ENCODE measurements around the gene KRTAP9-7.
"Not testable (repeated sequence)": the region's sequence is repeated elsewhere in the genome, so short reads cannot be mapped to it uniquely, and the experiment has no call there.

Gene KRTAP9-7

GRCh38 chr17:41275648-41276190, at the start of gene KRTAP9-7:
Gene KRTAP9-7, plus strand, starts transcription at chr17:41275698. Its CDS starts 0 bp downstream, at chr17:41275698.
- H3K27me3 ChIP-seq (ENCODE audit: control insufficient read depth in 1 of 2, insufficient read depth in 2 of 2, low read length in 2 of 2); H3K9me3 ChIP-seq (ENCODE audit: control insufficient read depth in 2 of 2, low read length in 2 of 2); H3K9ac ChIP-seq (ENCODE audit: low read length in 2 of 2); H3K4me3 ChIP-seq (ENCODE audit: low read length in 2 of 2); H3K27ac ChIP-seq (ENCODE audit: low read length); H3K4me1 ChIP-seq (ENCODE audit: control insufficient read depth, insufficient read depth, low read length); H3K36me3 ChIP-seq (ENCODE audit: control insufficient read depth in 2 of 2, insufficient read depth in 2 of 2, low read length in 2 of 2): not testable (repeated sequence)

- Histone ChIP-seq H3K9ac (ENCODE audit: low read length in 2 of 2) (no peak overlapping the region), H3K36me3 (ENCODE audit: control insufficient read depth in 2 of 2, insufficient read depth in 2 of 2, low read length in 2 of 2) (no peaks in the 10 kb centered on the region), H3K27me3 (ENCODE audit: control insufficient read depth in 1 of 2, insufficient read depth in 2 of 2, low read length in 2 of 2) (peaks cover 0 to 5% of the 10 kb centered on the region in 2 donors), H3K9me3 (ENCODE audit: control insufficient read depth in 2 of 2, low read length in 2 of 2) (no peaks in the 10 kb centered on the region), H3K27ac (ENCODE audit: low read length) (no peak overlapping the region), H3K4me1 (ENCODE audit: control insufficient read depth, insufficient read depth, low read length) (no peaks in the 10 kb centered on the region), H3K4me3 (ENCODE audit: low read length in 2 of 2) (no peak overlapping the region)
Measured at GRCh38 chr17:41226051-41226450, 49.4 kb upstream of the KRTAP9-7 start.

- H3K4me1 ChIP-seq (ENCODE audit: control insufficient read depth, insufficient read depth, low read length); H3K36me3 ChIP-seq (ENCODE audit: control insufficient read depth in 2 of 2, insufficient read depth in 2 of 2, low read length in 2 of 2); H3K27ac ChIP-seq (ENCODE audit: low read length); H3K9ac ChIP-seq (ENCODE audit: low read length in 2 of 2); H3K4me3 ChIP-seq (ENCODE audit: low read length in 2 of 2); H3K27me3 ChIP-seq (ENCODE audit: control insufficient read depth in 1 of 2, insufficient read depth in 2 of 2, low read length in 2 of 2); H3K9me3 ChIP-seq (ENCODE audit: control insufficient read depth in 2 of 2, low read length in 2 of 2): not testable (repeated sequence)
Measured at GRCh38 chr17:41226598-41227095, 48.9 kb upstream of the KRTAP9-7 start, which contains the start of gene KRTAP9-2. Gene KRTAP9-2, plus strand, starts transcription at chr17:41226648. Its CDS starts 7 bp downstream, at chr17:41226655.

GRCh38 chr17:41230094-41230493, 45.4 kb upstream of the KRTAP9-7 start:
- no peaks in the 10 kb centered on the region for H3K9me3 ChIP-seq (ENCODE audit: control insufficient read depth in 2 of 2, low read length in 2 of 2)
- no peaks in the 10 kb centered on the region for H3K4me1 ChIP-seq (ENCODE audit: control insufficient read depth, insufficient read depth, low read length)
- no peak overlapping the region for H3K4me3 ChIP-seq (ENCODE audit: low read length in 2 of 2)
- no peaks in the 10 kb centered on the region for H3K36me3 ChIP-seq (ENCODE audit: control insufficient read depth in 2 of 2, insufficient read depth in 2 of 2, low read length in 2 of 2)
- no peak overlapping the region for H3K9ac ChIP-seq (ENCODE audit: low read length in 2 of 2)
- no peak overlapping the region for H3K27ac ChIP-seq (ENCODE audit: low read length)
- peaks cover 0 to 5% of the 10 kb centered on the region in 2 donors for H3K27me3 ChIP-seq (ENCODE audit: control insufficient read depth in 1 of 2, insufficient read depth in 2 of 2, low read length in 2 of 2)

- Histone ChIP-seq H3K36me3 (ENCODE audit: control insufficient read depth in 2 of 2, insufficient read depth in 2 of 2, low read length in 2 of 2) (no peaks in the 10 kb centered on the region), H3K4me3 (ENCODE audit: low read length in 2 of 2) (no peak overlapping the region), H3K9me3 (ENCODE audit: control insufficient read depth in 2 of 2, low read length in 2 of 2) (no peaks in the 10 kb centered on the region), H3K4me1 (ENCODE audit: control insufficient read depth, insufficient read depth, low read length) (no peaks in the 10 kb centered on the region), H3K27me3 (ENCODE audit: control insufficient read depth in 1 of 2, insufficient read depth in 2 of 2, low read length in 2 of 2) (peaks cover 0 to 2% of the 10 kb centered on the region in 2 donors), H3K27ac (ENCODE audit: low read length) (no peak overlapping the region), H3K9ac (ENCODE audit: low read length in 2 of 2) (no peak overlapping the region)
Measured at GRCh38 chr17:41231731-41232130, 43.8 kb upstream of the KRTAP9-7 start.

- not testable (repeated sequence) for H3K9me3 ChIP-seq (ENCODE audit: control insufficient read depth in 2 of 2, low read length in 2 of 2); H3K36me3 ChIP-seq (ENCODE audit: control insufficient read depth in 2 of 2, insufficient read depth in 2 of 2, low read length in 2 of 2); H3K4me3 ChIP-seq (ENCODE audit: low read length in 2 of 2); H3K4me1 ChIP-seq (ENCODE audit: control insufficient read depth, insufficient read depth, low read length); H3K27me3 ChIP-seq (ENCODE audit: control insufficient read depth in 1 of 2, insufficient read depth in 2 of 2, low read length in 2 of 2); H3K27ac ChIP-seq (ENCODE audit: low read length); H3K9ac ChIP-seq (ENCODE audit: low read length in 2 of 2)
Measured at GRCh38 chr17:41232399-41233105, 42.9 kb upstream of the KRTAP9-7 start, which contains the start of gene KRTAP9-3. Gene KRTAP9-3, plus strand, starts transcription at chr17:41232449. Its CDS starts 53 bp downstream, at chr17:41232502.

GRCh38 chr17:41237116-41237515, 38.4 kb upstream of the KRTAP9-7 start:
- H3K27ac ChIP-seq (ENCODE audit: low read length); H3K9me3 ChIP-seq (ENCODE audit: control insufficient read depth in 2 of 2, low read length in 2 of 2); H3K4me1 ChIP-seq (ENCODE audit: control insufficient read depth, insufficient read depth, low read length); H3K27me3 ChIP-seq (ENCODE audit: control insufficient read depth in 1 of 2, insufficient read depth in 2 of 2, low read length in 2 of 2); H3K9ac ChIP-seq (ENCODE audit: low read length in 2 of 2); H3K4me3 ChIP-seq (ENCODE audit: low read length in 2 of 2); H3K36me3 ChIP-seq (ENCODE audit: control insufficient read depth in 2 of 2, insufficient read depth in 2 of 2, low read length in 2 of 2): not testable (repeated sequence)

GRCh38 chr17:41237949-41238437, 37.5 kb upstream of the KRTAP9-7 start, which contains the start of gene KRTAP9-8:
Gene KRTAP9-8, plus strand, starts transcription at chr17:41237999. Its CDS starts 53 bp downstream, at chr17:41238052.
- H3K9me3 ChIP-seq (ENCODE audit: control insufficient read depth in 2 of 2, low read length in 2 of 2); H3K9ac ChIP-seq (ENCODE audit: low read length in 2 of 2); H3K4me1 ChIP-seq (ENCODE audit: control insufficient read depth, insufficient read depth, low read length); H3K27ac ChIP-seq (ENCODE audit: low read length); H3K27me3 ChIP-seq (ENCODE audit: control insufficient read depth in 1 of 2, insufficient read depth in 2 of 2, low read length in 2 of 2); H3K36me3 ChIP-seq (ENCODE audit: control insufficient read depth in 2 of 2, insufficient read depth in 2 of 2, low read length in 2 of 2); H3K4me3 ChIP-seq (ENCODE audit: low read length in 2 of 2): not testable (repeated sequence)

GRCh38 chr17:41246995-41247787, 28.3 kb upstream of the KRTAP9-7 start:
- H3K4me1 ChIP-seq (ENCODE audit: control insufficient read depth, insufficient read depth, low read length); H3K9ac ChIP-seq (ENCODE audit: low read length in 2 of 2); H3K36me3 ChIP-seq (ENCODE audit: control insufficient read depth in 2 of 2, insufficient read depth in 2 of 2, low read length in 2 of 2); H3K27me3 ChIP-seq (ENCODE audit: control insufficient read depth in 1 of 2, insufficient read depth in 2 of 2, low read length in 2 of 2); H3K9me3 ChIP-seq (ENCODE audit: control insufficient read depth in 2 of 2, low read length in 2 of 2); H3K27ac ChIP-seq (ENCODE audit: low read length); H3K4me3 ChIP-seq (ENCODE audit: low read length in 2 of 2): not testable (repeated sequence)

- H3K4me1 ChIP-seq (ENCODE audit: control insufficient read depth, insufficient read depth, low read length); H3K9me3 ChIP-seq (ENCODE audit: control insufficient read depth in 2 of 2, low read length in 2 of 2); H3K9ac ChIP-seq (ENCODE audit: low read length in 2 of 2); H3K27ac ChIP-seq (ENCODE audit: low read length); H3K27me3 ChIP-seq (ENCODE audit: control insufficient read depth in 1 of 2, insufficient read depth in 2 of 2, low read length in 2 of 2); H3K36me3 ChIP-seq (ENCODE audit: control insufficient read depth in 2 of 2, insufficient read depth in 2 of 2, low read length in 2 of 2); H3K4me3 ChIP-seq (ENCODE audit: low read length in 2 of 2): not testable (repeated sequence)
Measured at GRCh38 chr17:41249637-41250240, 25.8 kb upstream of the KRTAP9-7 start, which contains the start of gene KRTAP9-4. Gene KRTAP9-4, plus strand, starts transcription at chr17:41249687. Its CDS starts 34 bp downstream, at chr17:41249721.
